ENCODE measurements around the gene CRYZL1. TPM values are rescaled to one million over a fixed set of nuclear protein-coding genes. Genes with fewer than 3 reads are reported as not detected.

CRYZL1 gene
- total and polyA plus RNA-seq, 8 donors, result 21.8 to 84.5 (median 63.4) TPM

DNA sequence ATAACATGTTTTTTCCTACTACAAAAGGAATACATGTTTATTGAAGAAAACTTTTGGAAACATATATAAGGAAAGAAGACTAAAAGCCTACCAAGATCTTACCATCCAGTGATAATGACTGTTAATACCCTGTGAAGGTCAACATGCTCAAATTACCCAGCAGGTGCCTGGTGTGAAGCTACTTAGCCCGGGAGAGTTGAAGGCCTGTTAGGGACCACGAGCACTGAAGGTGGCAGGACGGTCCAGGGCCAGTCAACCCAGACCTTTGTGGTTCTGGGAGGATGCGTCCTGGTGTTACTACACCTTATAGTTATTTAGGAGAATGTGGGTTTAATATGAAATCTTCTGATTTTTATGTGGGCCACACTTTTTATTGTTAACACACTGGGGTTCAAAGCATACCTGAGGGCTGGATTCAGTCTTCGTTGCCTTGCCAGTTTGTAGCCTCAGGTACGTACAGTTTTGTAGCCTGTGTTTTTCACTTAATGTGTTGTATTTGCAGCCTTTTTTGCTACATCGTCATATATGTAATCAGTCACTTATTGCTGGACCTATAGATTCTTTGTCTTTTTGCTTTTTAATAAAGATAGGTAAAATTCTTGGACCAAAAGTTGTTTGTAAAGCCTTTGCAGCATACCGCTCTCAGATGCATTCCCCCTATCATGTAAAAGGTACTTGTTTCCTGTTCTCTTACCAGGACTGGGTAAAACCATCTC is 10.6 kb upstream of the CRYZL1 start:
- Histone ChIP-seq H3K36me3 (no peaks in the 10 kb centered on the region), H3K27ac (no peak overlapping the region), H3K4me1 (peaks cover 0 to 36% of the 10 kb centered on the region in 2 donors), H3K9me3 (no peaks in the 10 kb centered on the region), H3K4me3 (no peak overlapping the region), H3K27me3 (no peaks in the 10 kb centered on the region)
- TF ChIP-seq, protein P1, sequence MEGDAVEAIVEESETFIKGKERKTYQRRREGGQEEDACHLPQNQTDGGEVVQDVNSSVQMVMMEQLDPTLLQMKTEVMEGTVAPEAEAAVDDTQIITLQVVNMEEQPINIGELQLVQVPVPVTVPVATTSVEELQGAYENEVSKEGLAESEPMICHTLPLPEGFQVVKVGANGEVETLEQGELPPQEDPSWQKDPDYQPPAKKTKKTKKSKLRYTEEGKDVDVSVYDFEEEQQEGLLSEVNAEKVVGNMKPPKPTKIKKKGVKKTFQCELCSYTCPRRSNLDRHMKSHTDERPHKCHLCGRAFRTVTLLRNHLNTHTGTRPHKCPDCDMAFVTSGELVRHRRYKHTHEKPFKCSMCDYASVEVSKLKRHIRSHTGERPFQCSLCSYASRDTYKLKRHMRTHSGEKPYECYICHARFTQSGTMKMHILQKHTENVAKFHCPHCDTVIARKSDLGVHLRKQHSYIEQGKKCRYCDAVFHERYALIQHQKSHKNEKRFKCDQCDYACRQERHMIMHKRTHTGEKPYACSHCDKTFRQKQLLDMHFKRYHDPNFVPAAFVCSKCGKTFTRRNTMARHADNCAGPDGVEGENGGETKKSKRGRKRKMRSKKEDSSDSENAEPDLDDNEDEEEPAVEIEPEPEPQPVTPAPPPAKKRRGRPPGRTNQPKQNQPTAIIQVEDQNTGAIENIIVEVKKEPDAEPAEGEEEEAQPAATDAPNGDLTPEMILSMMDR (IDR thresholded peaks at IDR 0.05), result no peak
- intact Hi-C loops (cut with DNase I), result no loop called here
- DNase-seq (no peak), ATAC-seq (no peak)

DNA sequence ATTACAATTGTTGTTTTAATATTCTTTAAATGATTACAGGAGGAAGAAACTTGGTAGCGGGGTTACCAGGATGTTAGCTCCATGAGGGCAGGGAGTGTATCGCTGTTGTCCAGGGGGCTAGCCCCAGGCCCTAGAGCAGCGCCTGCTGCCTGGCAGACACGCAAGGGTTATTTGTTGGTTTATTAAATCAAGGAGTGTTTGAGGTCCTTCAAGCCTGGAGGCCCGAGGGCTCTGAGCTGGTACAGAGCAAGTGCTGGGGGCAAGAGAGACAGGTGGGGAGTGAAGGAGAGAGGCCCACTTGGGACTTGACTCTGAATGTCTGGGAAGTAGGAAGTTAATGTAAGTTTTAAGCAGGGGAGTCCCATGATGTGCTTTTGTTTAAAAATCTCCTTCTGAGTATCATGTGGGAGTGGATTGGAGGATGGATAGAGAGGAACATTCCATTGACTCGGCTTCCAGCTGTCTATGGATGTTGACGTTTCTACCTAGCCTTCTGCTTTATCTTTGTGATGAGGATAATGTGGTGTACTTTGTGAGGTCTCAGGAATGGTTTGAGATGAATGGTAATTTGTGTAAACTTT is 9.5 kb upstream of the CRYZL1 start:
- no peak overlapping the region for H3K4me3 ChIP-seq
- H3K4me1 ChIP-seq, result peaks cover 0 to 25% of the 10 kb centered on the region in 2 donors
- H3K36me3 ChIP-seq, result no peaks in the 10 kb centered on the region
- intact Hi-C loops (cut with DNase I), result no loop called here
- ATAC-seq, result no peak
- no peak overlapping the region for H3K27ac ChIP-seq
- TF ChIP-seq, protein P1 (IDR thresholded peaks at IDR 0.05), result no peak
- H3K27me3 ChIP-seq, result no peaks in the 10 kb centered on the region
- DNase-seq, result no peak
- no peaks in the 10 kb centered on the region for H3K9me3 ChIP-seq

DNA sequence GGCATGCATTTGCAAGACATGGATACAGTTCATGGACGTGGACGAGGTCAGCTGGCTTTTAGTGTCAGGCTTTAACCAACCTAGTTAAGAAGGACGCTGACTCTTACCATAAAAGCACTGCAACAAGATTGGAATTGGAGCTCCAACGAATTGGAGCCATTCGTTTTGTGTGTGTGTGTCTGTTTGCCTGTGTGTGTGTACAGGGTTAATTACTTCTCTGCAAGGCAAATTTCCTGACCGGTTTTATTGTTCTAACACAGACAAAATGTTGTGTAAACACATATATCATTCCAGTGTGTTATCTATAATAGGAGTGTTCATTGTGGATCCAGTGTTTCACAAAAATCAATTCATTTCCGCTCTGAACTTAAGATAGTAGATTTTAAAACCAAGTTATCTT is 8.7 kb upstream of the CRYZL1 start:
- Histone ChIP-seq H3K4me1 (peaks cover 0 to 21% of the 10 kb centered on the region in 2 donors), H3K9me3 (no peaks in the 10 kb centered on the region), H3K27ac (no peak overlapping the region), H3K4me3 (no peak overlapping the region), H3K27me3 (no peaks in the 10 kb centered on the region), H3K36me3 (no peaks in the 10 kb centered on the region)
- DNase-seq, result no peak
- ATAC-seq, result no peak
- TF ChIP-seq, protein P1 (IDR thresholded peaks at IDR 0.05), result no peak
- intact Hi-C loops (cut with DNase I), result no loop called here

DNA sequence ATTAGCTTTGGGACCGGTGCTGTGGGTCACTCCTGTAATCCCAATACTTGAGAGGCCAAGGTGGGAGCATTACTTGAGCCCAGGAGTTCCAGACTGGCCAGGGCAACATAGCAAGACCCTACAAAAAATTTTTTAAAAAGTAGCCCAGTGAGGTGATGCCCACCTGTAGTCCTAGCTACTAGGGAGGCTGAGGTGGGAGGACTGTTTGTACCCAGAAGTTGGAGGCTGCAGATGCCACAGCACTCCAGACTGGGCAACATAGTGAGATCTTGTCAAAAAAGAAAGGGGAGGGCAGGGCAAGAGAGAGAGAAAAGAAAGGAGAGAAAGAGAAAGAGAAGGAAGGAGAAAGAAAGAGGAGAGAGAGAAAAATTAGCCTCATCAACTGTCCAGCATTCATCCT is 7.0 kb upstream of the CRYZL1 start:
- Histone ChIP-seq H3K27ac (no peak overlapping the region), H3K27me3 (peaks cover 0 to 4% of the 10 kb centered on the region in 2 donors), H3K36me3 (no peaks in the 10 kb centered on the region), H3K4me3 (no peak overlapping the region), H3K9me3 (no peaks in the 10 kb centered on the region), H3K4me1 (peaks cover 6 to 27% of the 10 kb centered on the region in 2 donors)
- DNase-seq (no peak), ATAC-seq (no peak)
- TF ChIP-seq, protein P1 (IDR thresholded peaks at IDR 0.05), result no peak
- intact Hi-C loops (cut with DNase I), result loop anchor here in 1 of 2 donors (10.0 kb wide), 1 partner anchor 256 kb away; no protein-coding TSS in a partner anchor

DNA sequence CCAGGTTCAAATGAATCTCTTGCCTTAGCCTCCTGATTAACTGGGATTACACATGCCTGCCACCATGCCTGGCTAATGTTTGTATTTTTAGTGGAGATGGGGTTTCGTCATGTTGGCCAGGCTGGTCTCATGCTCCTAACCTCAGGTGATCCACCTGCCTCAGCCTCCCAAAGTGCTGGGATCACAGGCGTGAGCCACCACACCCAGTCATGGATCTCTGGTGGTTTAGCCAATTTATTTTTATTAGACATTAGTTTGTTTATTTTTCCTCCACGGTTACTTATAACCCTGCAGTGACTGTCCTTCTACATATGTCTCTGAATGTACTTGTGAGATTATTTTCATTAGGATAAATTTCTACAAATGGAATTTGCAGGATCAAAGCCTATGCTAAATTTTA is 6.0 kb upstream of the CRYZL1 start:
- Histone ChIP-seq H3K27me3 (peaks cover 0 to 11% of the 10 kb centered on the region in 2 donors), H3K4me3 (no peak overlapping the region), H3K4me1 (peaks cover 7 to 31% of the 10 kb centered on the region in 2 donors), H3K27ac (no peak overlapping the region), H3K9me3 (no peaks in the 10 kb centered on the region), H3K36me3 (no peaks in the 10 kb centered on the region)
- intact Hi-C loops (cut with DNase I), result loop anchor here in 1 of 2 donors (10.0 kb wide), 1 partner anchor 257 kb away; no protein-coding TSS in a partner anchor
- TF ChIP-seq, protein P1 (IDR thresholded peaks at IDR 0.05), result no peak
- DNase-seq (no peak), ATAC-seq (no peak)
